Memory B cell (primary cell): Measurements from ENCODE around the gene ARFRP1.

Experiments
- ATAC-seq: fragments of 150-1000 bp; cut with Tn5 transposase; 2 replicates; pipeline ENCODE4 v1.10.0; 2021; ENCODE audit warnings: low read depth, mild to moderate bottlenecking, moderate library complexity
- DNase-seq, 2 donors: peaks; one replicate each; pipeline ENCODE4 v3.0.0; 2022; ENCODE audit warnings: low spot score in 2 of 2
- H3K27ac Mint-ChIP-seq: one replicate; pipeline ENCODE4 v1.8.0; 2022; ENCODE audit warnings: mild to moderate bottlenecking, moderate library complexity, mixed read lengths
- H3K27me3 Mint-ChIP-seq: one replicate; pipeline ENCODE4 v1.8.0; 2022; ENCODE audit warnings: mixed read lengths
- H3K36me3 Mint-ChIP-seq: one replicate; pipeline ENCODE4 v1.8.0; 2022; ENCODE audit warnings: mild to moderate bottlenecking, mixed read lengths
- H3K4me1 Mint-ChIP-seq: one replicate; pipeline ENCODE4 v1.8.0; 2022; ENCODE audit warnings: mixed read lengths
- H3K4me3 Mint-ChIP-seq: one replicate; pipeline ENCODE4 v1.8.0; 2022; ENCODE audit warnings: mild to moderate bottlenecking, moderate library complexity, mixed read lengths
- H3K9me3 Mint-ChIP-seq: one replicate; pipeline ENCODE4 v1.8.0; 2022; ENCODE audit warnings: mixed read lengths

ARFRP1 gene

GRCh38 chr20:63689046-63690002 lies 18.5 kb downstream of the ARFRP1 start:
- H3K27me3 Mint-ChIP-seq = no peaks in the 10 kb centered on the region
- ATAC-seq (no peak), DNase-seq (no peak)
- no peak overlapping the region for H3K4me3 Mint-ChIP-seq
- H3K27ac Mint-ChIP-seq = no peak overlapping the region
- no peaks in the 10 kb centered on the region for H3K9me3 Mint-ChIP-seq
- H3K4me1 Mint-ChIP-seq = peaks cover 7% of the 10 kb centered on the region
- peaks cover 3% of the 10 kb centered on the region for H3K36me3 Mint-ChIP-seq

GRCh38 chr20:63688228-63689045 lies 19.3 kb downstream of the ARFRP1 start:
- no peak overlapping the region for H3K27ac Mint-ChIP-seq
- DNase-seq (no peak), ATAC-seq (no peak)
- no peaks in the 10 kb centered on the region for H3K9me3 Mint-ChIP-seq
- peaks cover 5% of the 10 kb centered on the region for H3K4me1 Mint-ChIP-seq
- H3K36me3 Mint-ChIP-seq = no peaks in the 10 kb centered on the region
- H3K27me3 Mint-ChIP-seq = no peaks in the 10 kb centered on the region
- no peak overlapping the region for H3K4me3 Mint-ChIP-seq

- ATAC-seq (no peak), DNase-seq (no peak)
- no peak overlapping the region for H3K4me3 Mint-ChIP-seq
- peaks cover 5% of the 10 kb centered on the region for H3K4me1 Mint-ChIP-seq
- no peaks in the 10 kb centered on the region for H3K27me3 Mint-ChIP-seq
- H3K9me3 Mint-ChIP-seq = no peaks in the 10 kb centered on the region
- no peak overlapping the region for H3K27ac Mint-ChIP-seq
- no peaks in the 10 kb centered on the region for H3K36me3 Mint-ChIP-seq
Measured at GRCh38 chr20:63687419-63688178, 20.2 kb downstream of the ARFRP1 start.

GRCh38 chr20:63686492-63687321 lies 21.1 kb downstream of the ARFRP1 start:
- Mint-ChIP-seq H3K4me3 (no peak overlapping the region), H3K27me3 (no peaks in the 10 kb centered on the region), H3K4me1 (peaks cover 5% of the 10 kb centered on the region), H3K36me3 (no peaks in the 10 kb centered on the region), H3K9me3 (no peaks in the 10 kb centered on the region), H3K27ac (no peak overlapping the region)
- DNase-seq (no peak), ATAC-seq (peak; percentile 39)

DNA sequence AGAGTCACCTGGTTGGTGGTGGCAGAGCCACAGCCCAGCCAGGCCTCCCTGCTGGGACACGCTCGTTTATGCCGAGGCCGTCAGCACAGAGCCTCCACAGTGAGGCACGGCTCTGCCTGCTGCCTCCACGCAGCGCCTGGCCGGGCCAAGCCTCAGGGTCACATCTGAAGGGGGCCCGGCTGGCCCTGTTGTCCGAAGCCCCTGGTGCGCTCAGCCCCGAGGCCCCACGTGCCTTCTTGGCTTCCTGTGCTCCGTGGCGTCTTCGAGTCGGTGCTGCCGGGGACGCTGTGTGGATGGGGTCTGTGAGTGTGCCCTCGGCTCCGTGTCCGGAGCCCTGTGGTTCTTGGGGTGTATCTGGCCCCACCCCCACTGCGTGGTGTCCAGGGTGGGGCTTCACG lies 21.7 kb downstream of the ARFRP1 start:
- no peaks in the 10 kb centered on the region for H3K4me1 Mint-ChIP-seq
- H3K27me3 Mint-ChIP-seq = no peaks in the 10 kb centered on the region
- no peak overlapping the region for H3K27ac Mint-ChIP-seq
- no peaks in the 10 kb centered on the region for H3K9me3 Mint-ChIP-seq
- ATAC-seq = no peak
- DNase-seq = no peak
- H3K4me3 Mint-ChIP-seq = no peak overlapping the region
- H3K36me3 Mint-ChIP-seq = no peaks in the 10 kb centered on the region

- no peaks in the 10 kb centered on the region for H3K36me3 Mint-ChIP-seq
- no peak for ATAC-seq
- no peaks in the 10 kb centered on the region for H3K9me3 Mint-ChIP-seq
- H3K4me3 Mint-ChIP-seq = no peak overlapping the region
- H3K27me3 Mint-ChIP-seq = no peaks in the 10 kb centered on the region
- H3K4me1 Mint-ChIP-seq = no peaks in the 10 kb centered on the region
- no peak for DNase-seq
- H3K27ac Mint-ChIP-seq = no peak overlapping the region
Measured at GRCh38 chr20:63685269-63686026, 22.3 kb downstream of the ARFRP1 start.

- no peak overlapping the region for H3K4me3 Mint-ChIP-seq
- no peaks in the 10 kb centered on the region for H3K9me3 Mint-ChIP-seq
- no peak overlapping the region for H3K27ac Mint-ChIP-seq
- no peak for DNase-seq
- no peaks in the 10 kb centered on the region for H3K27me3 Mint-ChIP-seq
- H3K4me1 Mint-ChIP-seq = no peaks in the 10 kb centered on the region
- no peak for ATAC-seq
- H3K36me3 Mint-ChIP-seq = peaks cover 6% of the 10 kb centered on the region
Measured at GRCh38 chr20:63682384-63683139, 25.2 kb downstream of the ARFRP1 start.

DNA sequence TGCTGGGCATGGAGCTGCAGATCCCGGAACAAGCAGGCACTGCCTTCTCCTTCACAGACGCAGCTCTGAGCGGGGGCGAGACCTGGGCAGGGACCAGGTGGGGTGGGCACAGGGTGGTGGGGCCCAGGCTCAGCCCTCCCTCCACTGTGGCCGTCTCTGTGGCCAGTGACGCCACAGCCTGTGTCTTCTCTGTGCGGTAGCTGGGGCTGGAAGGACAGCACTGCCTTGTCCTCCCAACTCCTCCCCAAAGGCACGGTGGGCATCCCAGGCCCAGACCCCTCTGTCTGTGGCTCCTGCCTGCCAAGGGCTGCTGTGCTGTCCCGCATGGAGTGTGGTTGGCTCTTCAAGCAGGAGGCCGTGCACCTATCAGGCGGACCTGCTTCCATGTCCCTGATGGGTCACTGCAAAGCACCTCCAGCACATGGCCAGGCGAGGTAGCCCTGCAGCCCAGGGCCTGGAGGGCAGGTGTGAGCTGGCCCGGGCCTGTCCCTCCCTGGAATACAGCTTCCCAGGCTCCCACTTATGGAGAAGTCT lies 26.1 kb downstream of the ARFRP1 start:
- ATAC-seq (no peak), DNase-seq (no peak)
- peaks cover 6% of the 10 kb centered on the region for H3K36me3 Mint-ChIP-seq
- H3K4me3 Mint-ChIP-seq = no peak overlapping the region
- H3K27ac Mint-ChIP-seq = no peak overlapping the region
- no peaks in the 10 kb centered on the region for H3K4me1 Mint-ChIP-seq
- no peaks in the 10 kb centered on the region for H3K9me3 Mint-ChIP-seq
- no peaks in the 10 kb centered on the region for H3K27me3 Mint-ChIP-seq

DNA sequence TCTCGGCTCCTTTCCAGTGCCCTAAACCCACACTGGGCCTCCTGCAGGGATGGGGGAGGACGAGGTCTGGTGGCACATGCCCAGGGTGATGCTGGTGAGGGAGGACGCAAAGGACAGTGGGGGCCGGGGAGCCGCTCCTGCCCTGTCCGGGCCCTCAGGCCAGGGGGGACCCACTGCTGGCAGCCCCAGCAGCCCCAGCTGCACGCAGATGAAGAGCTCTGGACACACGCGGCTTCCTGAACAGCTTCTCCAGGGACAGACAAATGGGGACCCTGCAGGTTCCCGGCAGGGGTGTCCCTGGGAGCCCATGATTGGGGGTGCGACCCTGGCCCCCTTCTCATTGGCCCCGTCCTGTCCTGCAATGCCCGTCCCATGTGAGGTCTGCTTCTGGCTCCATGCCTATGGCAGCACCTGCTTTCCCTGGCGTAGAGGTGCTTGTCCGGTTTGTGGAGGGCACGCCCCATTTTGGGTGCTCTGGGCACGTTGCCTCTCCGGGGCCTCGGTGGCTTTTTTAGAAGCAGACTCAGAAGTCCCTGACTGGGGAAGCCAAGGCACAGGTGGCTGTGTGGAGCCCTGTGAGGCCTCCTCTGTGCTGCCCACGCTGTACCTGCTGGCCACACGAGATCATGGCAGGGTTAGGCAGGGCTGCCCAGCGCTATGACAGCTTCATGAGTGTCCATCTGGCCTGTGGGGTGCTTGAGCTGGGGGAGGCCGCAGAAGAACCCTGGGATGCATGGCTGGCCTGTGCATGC lies 26.7 kb downstream of the ARFRP1 start:
- Mint-ChIP-seq H3K27me3 (no peaks in the 10 kb centered on the region), H3K36me3 (peaks cover 9% of the 10 kb centered on the region), H3K27ac (no peak overlapping the region), H3K4me3 (no peak overlapping the region), H3K9me3 (no peaks in the 10 kb centered on the region), H3K4me1 (no peaks in the 10 kb centered on the region)
- ATAC-seq (no peak), DNase-seq (no peak)

DNA sequence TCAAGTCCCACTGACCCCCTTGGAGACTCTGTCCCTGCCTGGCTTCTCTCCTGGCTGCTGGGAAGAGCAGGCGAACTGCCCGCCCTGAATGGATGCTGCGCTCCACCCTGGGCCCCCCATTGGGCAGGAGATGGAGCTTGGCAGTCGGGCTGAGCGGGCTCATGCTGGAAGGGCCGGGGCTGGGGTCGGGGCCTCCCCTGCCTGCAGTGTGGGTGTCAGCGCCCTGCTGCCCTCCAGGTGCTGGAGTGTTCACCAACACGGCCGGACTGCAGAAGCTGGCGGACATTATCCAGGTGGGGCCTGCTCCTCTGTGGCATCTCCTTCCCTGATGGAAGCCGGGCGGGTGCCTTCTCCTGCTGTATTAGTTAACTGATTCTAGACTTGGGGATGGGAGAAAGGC lies 27.3 kb downstream of the ARFRP1 start:
- Mint-ChIP-seq H3K36me3 (peaks cover 12% of the 10 kb centered on the region), H3K4me1 (no peaks in the 10 kb centered on the region), H3K4me3 (no peak overlapping the region), H3K27ac (no peak overlapping the region), H3K9me3 (no peaks in the 10 kb centered on the region), H3K27me3 (no peaks in the 10 kb centered on the region)
- no peak for ATAC-seq
- DNase-seq = no peak

DNA sequence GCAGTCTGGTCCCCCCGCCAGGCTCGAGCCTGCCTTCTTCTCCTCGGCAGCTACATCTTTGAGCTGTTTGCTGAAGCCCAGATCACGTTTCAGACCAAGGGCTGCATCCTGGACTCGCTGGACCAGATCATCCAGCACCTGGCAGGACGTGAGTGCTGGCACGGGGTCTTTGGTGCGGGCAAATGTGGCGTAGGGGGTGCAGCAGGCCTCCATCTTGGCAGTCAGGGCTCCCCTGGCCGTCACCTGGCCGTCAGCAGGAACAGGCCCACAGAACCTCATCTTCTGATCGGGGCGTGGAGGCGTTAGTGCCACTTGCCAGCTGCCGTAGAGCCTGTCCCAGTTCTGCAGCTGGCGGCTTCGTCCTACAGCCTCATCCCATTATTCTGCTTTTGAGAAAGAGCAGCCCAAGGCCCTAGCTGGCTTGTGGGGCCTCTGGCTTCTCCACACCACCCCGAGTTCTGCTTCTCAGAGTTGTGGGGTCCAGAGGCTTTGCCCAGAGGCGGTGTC lies 27.9 kb downstream of the ARFRP1 start:
- DNase-seq (no peak), ATAC-seq (no peak)
- Mint-ChIP-seq H3K27ac (no peak overlapping the region), H3K36me3 (peaks cover 12% of the 10 kb centered on the region), H3K27me3 (no peaks in the 10 kb centered on the region), H3K4me1 (no peaks in the 10 kb centered on the region), H3K4me3 (no peak overlapping the region), H3K9me3 (no peaks in the 10 kb centered on the region)
